SU-DHL-6 (cell line): ENCODE measurements around the gene RRM2.
A peak's percentile ranks its signal among the peaks of the same experiment; 100 is the strongest.

Source experiments
- H2AFZ ChIP-seq: fragments of 200-600 bp; sonication (generic); 2 replicates; pipeline ENCODE4 v1.6.1; 2014; ENCODE audit warnings: low read depth, mild to moderate bottlenecking, moderate library complexity, mixed read lengths, antibody characterized with exemption, low read length; ENCODE audit not compliant: severe bottlenecking
- H3F3A ChIP-seq: fragments of 200-600 bp; shearing (Covaris generic); 2 replicates; pipeline ENCODE4 v1.6.0; 2016; ENCODE audit warnings: antibody characterized with exemption, mild to moderate bottlenecking; ENCODE audit not compliant: insufficient read depth
- H3K27ac ChIP-seq: fragments of 200-600 bp; sonication (generic); 2 replicates; pipeline ENCODE4 v1.5.1; 2016; ENCODE audit warnings: low read depth, mild to moderate bottlenecking, low read length, moderate library complexity, mixed read lengths
- H3K27me3 ChIP-seq: fragments of 200-600 bp; sonication (generic), shearing (Covaris generic); 2 replicates; pipeline ENCODE4 v1.6.0; 2014; ENCODE audit warnings: mild to moderate bottlenecking, low read length
- H3K36me3 ChIP-seq: fragments of 200-600 bp; sonication (generic); 2 replicates; pipeline ENCODE4 v1.6.1; 2014; ENCODE audit warnings: mild to moderate bottlenecking, low read length, mixed read lengths
- H3K4me2 ChIP-seq: fragments of 300-600, 200-600 bp; shearing (Covaris generic), sonication (generic); 2 replicates; pipeline ENCODE4 v1.6.0; 2014; ENCODE audit warnings: low read length, low read depth, mild to moderate bottlenecking; ENCODE audit not compliant: poor library complexity, severe bottlenecking
- H3K4me3 ChIP-seq: fragments of 200-600 bp; sonication (generic); 2 replicates; pipeline ENCODE4 v1.5.1; 2014; ENCODE audit warnings: antibody characterized with exemption, low read length, mild to moderate bottlenecking, mixed read lengths; ENCODE audit not compliant: insufficient read depth, poor library complexity, severe bottlenecking
- H3K79me2 ChIP-seq: fragments of 200-600 bp; sonication (generic); 2 replicates; pipeline ENCODE4 v1.6.1; 2014; ENCODE audit warnings: mild to moderate bottlenecking, low read length, moderate library complexity; ENCODE audit not compliant: insufficient read depth
- H3K9ac ChIP-seq: fragments of 200-600 bp; sonication (generic); 2 replicates; pipeline ENCODE4 v1.7.0; 2014; ENCODE audit warnings: mild to moderate bottlenecking, low read length
- H3K9me2 ChIP-seq: fragments of 200-600 bp; sonication (generic); replicated peaks from 2 replicates; pipeline ENCODE4 v1.6.1; 2014; ENCODE audit warnings: low read length; ENCODE audit not compliant: insufficient read depth
- H3K9me3 ChIP-seq: fragments of 200-600 bp; sonication (generic); 2 replicates; pipeline ENCODE4 v1.6.1; 2014; ENCODE audit warnings: low read length, mixed read lengths; ENCODE audit not compliant: insufficient read depth
- H4K20me1 ChIP-seq: fragments of 200-600 bp; sonication (generic); 2 replicates; pipeline ENCODE4 v1.6.1; 2014; ENCODE audit warnings: low read depth, mild to moderate bottlenecking, antibody characterized with exemption, low read length, moderate library complexity, mixed read lengths
- CTCF ChIP-seq: fragments of 200-600 bp; sonication (generic); IDR thresholded peaks from one replicate; pipeline ENCODE4 v1.5.1; 2017; ENCODE audit warnings: antibody characterized with exemption, mild to moderate bottlenecking, low read length, moderate library complexity; ENCODE audit not compliant: insufficient read depth, poor library complexity, severe bottlenecking
- EZH2phosphoT487 ChIP-seq: fragments of 200-600 bp; sonication (generic), shearing (Covaris generic); conservative IDR thresholded peaks from 2 replicates; pipeline ENCODE4 v1.6.1; 2018; ENCODE audit warnings: mild to moderate bottlenecking, antibody characterized with exemption, low read length, moderate library complexity, mixed read lengths

RRM2 gene

GRCh38 chr2:10129490-10129889 lies 7.0 kb downstream of the RRM2 start:
- H3K9ac ChIP-seq = no peak overlapping the region

GRCh38 chr2:10132043-10132575 lies 9.6 kb downstream of the RRM2 start:
- no peaks in the 10 kb centered on the region for H3K9me2 ChIP-seq
- H3K36me3 ChIP-seq = peaks cover 36% of the 10 kb centered on the region
- no peak overlapping the region for H2AFZ ChIP-seq
- TF ChIP-seq EZH2phosphoT487 (no peak), CTCF (no peak)
- H3K9me3 ChIP-seq = no peaks in the 10 kb centered on the region
- H3K9ac ChIP-seq = no peak overlapping the region
- H3K27me3 ChIP-seq = no peaks in the 10 kb centered on the region
- peaks cover 21% of the 10 kb centered on the region for H4K20me1 ChIP-seq
- peaks cover 24% of the 10 kb centered on the region; the same call in 1 of the 2 replicates for H3K79me2 ChIP-seq
- H3K4me2 ChIP-seq = no peak overlapping the region
- peaks cover 94% of the 10 kb centered on the region for H3F3A ChIP-seq
- H3K4me3 ChIP-seq = no peak overlapping the region
- no peak overlapping the region for H3K27ac ChIP-seq

More at GRCh38 chr2:10129490-10129889, 7.0 kb downstream of the RRM2 start:
- peak overlapping the region; percentile 35 for H3K4me2 ChIP-seq
- H3K27ac ChIP-seq = no peak overlapping the region
- no peaks in the 10 kb centered on the region for H3K9me2 ChIP-seq
- no peaks in the 10 kb centered on the region for H3K9me3 ChIP-seq
- H4K20me1 ChIP-seq = peaks cover 43% of the 10 kb centered on the region
- H3K79me2 ChIP-seq = peaks cover 50% of the 10 kb centered on the region
- H3F3A ChIP-seq = peaks cover 99% of the 10 kb centered on the region
- H3K4me3 ChIP-seq = no peak overlapping the region
- no peaks in the 10 kb centered on the region for H3K27me3 ChIP-seq
- TF ChIP-seq EZH2phosphoT487 = no peak
- no peak for TF ChIP-seq CTCF
- H2AFZ ChIP-seq = no peak overlapping the region
- H3K36me3 ChIP-seq = peaks cover 60% of the 10 kb centered on the region

- peaks cover 20% of the 10 kb centered on the region for H4K20me1 ChIP-seq
Measured at GRCh38 chr2:10132596-10132995, 10.1 kb downstream of the RRM2 start.

More at GRCh38 chr2:10132596-10132995, 10.1 kb downstream of the RRM2 start:
- Histone ChIP-seq H3K9ac (no peak overlapping the region), H3K4me2 (no peak overlapping the region), H3K36me3 (peaks cover 32% of the 10 kb centered on the region), H2AFZ (no peak overlapping the region), H3K9me2 (no peaks in the 10 kb centered on the region), H3K27me3 (no peaks in the 10 kb centered on the region), H3K9me3 (no peaks in the 10 kb centered on the region), H3K79me2 (peaks cover 19% of the 10 kb centered on the region; the same call in 1 of the 2 replicates), H3K4me3 (no peak overlapping the region), H3F3A (peaks cover 90% of the 10 kb centered on the region), H3K27ac (peak overlapping the region; percentile 30; the same call in 1 of the 2 replicates)
- no peak for TF ChIP-seq CTCF
- no peak for TF ChIP-seq EZH2phosphoT487
